ENCODE measurements around the gene KLHL11.

Gene KLHL11

DNA sequence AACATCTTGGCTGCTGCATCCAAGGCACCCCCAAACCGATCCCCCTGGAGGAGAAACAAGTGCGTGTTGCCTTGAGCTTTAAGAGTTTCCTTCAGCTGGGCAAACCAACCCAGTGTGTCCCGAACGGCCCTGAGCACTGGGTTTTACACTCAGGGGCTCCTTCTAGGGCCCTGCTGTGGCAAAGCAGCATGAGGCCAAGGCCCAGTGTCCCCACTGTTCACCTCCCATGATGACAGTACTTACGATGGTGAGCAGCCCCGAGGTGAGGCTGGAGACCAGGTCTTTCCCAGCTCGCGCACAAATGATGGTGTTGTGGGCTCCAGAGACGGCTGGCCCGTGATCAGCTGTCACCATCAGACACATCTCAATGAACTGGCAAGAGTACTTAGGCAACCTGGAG is 6.6 kb upstream of the KLHL11 start:
- no peaks in the 10 kb centered on the region for H4K20me1 ChIP-seq (ENCODE audit: insufficient read depth, low read length)

DNA sequence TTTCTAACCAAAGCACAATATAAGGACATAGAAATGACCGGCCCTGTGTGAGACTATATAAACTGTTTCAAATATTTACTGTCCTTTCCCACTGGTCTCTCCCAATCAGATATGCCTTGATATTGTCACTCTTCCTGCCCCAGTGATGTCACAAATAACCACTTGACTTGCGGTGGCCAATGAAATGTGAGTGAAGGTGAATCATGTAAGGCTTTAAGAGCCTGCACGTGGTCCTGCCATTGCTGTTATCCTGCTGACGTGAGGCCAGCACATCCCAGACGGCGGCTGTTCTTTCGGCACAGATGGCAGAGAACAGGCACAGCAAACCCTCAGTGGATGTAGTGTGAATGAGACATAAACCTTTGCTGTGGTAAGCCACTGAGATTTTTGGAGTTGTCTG is 5.4 kb upstream of the KLHL11 start:
- Histone ChIP-seq H3K27ac (ENCODE audit: low read depth, low read length, poor library complexity, severe bottlenecking) (no peak overlapping the region), H4K20me1 (ENCODE audit: insufficient read depth, low read length) (no peaks in the 10 kb centered on the region), H3K9me3 (ENCODE audit: low read length) (no peaks in the 10 kb centered on the region), H3F3A (ENCODE audit: insufficient read depth, low read length) (no peaks in the 10 kb centered on the region; the same call in 1 of the 2 replicates), H3K36me3 (ENCODE audit: insufficient read depth, low read length) (peaks cover 81% of the 10 kb centered on the region), H3K9me2 (ENCODE audit: low read depth, low read length) (no peaks in the 10 kb centered on the region), H3K4me3 (ENCODE audit: low read depth, low read length, poor library complexity, severe bottlenecking) (no peak overlapping the region), H3K27me3 (ENCODE audit: insufficient read depth, low read length) (no peaks in the 10 kb centered on the region), H2AFZ (ENCODE audit: low read length) (no peak overlapping the region), H3K4me2 (ENCODE audit: low read length) (no peak overlapping the region), H3K4me1 (ENCODE audit: insufficient read depth, low read length, severe bottlenecking) (peaks cover under 1% of the 10 kb centered on the region), H3K9ac (ENCODE audit: low read length) (no peak overlapping the region), H3K79me2 (ENCODE audit: insufficient read depth, low read length) (no peaks in the 10 kb centered on the region)
- TF ChIP-seq, protein P1, sequence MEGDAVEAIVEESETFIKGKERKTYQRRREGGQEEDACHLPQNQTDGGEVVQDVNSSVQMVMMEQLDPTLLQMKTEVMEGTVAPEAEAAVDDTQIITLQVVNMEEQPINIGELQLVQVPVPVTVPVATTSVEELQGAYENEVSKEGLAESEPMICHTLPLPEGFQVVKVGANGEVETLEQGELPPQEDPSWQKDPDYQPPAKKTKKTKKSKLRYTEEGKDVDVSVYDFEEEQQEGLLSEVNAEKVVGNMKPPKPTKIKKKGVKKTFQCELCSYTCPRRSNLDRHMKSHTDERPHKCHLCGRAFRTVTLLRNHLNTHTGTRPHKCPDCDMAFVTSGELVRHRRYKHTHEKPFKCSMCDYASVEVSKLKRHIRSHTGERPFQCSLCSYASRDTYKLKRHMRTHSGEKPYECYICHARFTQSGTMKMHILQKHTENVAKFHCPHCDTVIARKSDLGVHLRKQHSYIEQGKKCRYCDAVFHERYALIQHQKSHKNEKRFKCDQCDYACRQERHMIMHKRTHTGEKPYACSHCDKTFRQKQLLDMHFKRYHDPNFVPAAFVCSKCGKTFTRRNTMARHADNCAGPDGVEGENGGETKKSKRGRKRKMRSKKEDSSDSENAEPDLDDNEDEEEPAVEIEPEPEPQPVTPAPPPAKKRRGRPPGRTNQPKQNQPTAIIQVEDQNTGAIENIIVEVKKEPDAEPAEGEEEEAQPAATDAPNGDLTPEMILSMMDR (IDR thresholded peaks at IDR 0.05; ENCODE audit: low read length): no peak
- no peak for TF ChIP-seq EZH2 (IDR thresholded peaks at IDR 0.05; ENCODE audit: borderline replicate concordance, low read length)

More for the DNA sequence above, 6.6 kb upstream of the KLHL11 start:
- no peak for TF ChIP-seq EZH2 (IDR thresholded peaks at IDR 0.05; ENCODE audit: borderline replicate concordance, low read length)
- TF ChIP-seq, protein P1 (IDR thresholded peaks at IDR 0.05; ENCODE audit: low read length): no peak
- Histone ChIP-seq H3K4me3 (ENCODE audit: low read depth, low read length, poor library complexity, severe bottlenecking) (no peak overlapping the region), H2AFZ (ENCODE audit: low read length) (no peak overlapping the region), H3F3A (ENCODE audit: insufficient read depth, low read length) (no peaks in the 10 kb centered on the region; the same call in 1 of the 2 replicates), H3K9me3 (ENCODE audit: low read length) (no peaks in the 10 kb centered on the region), H3K9me2 (ENCODE audit: low read depth, low read length) (no peaks in the 10 kb centered on the region), H3K79me2 (ENCODE audit: insufficient read depth, low read length) (no peaks in the 10 kb centered on the region), H3K4me1 (ENCODE audit: insufficient read depth, low read length, severe bottlenecking) (no peaks in the 10 kb centered on the region), H3K36me3 (ENCODE audit: insufficient read depth, low read length) (peaks cover 80% of the 10 kb centered on the region), H3K4me2 (ENCODE audit: low read length) (no peak overlapping the region), H3K27me3 (ENCODE audit: insufficient read depth, low read length) (no peaks in the 10 kb centered on the region), H3K27ac (ENCODE audit: low read depth, low read length, poor library complexity, severe bottlenecking) (no peak overlapping the region), H3K9ac (ENCODE audit: low read length) (no peak overlapping the region)

DNA sequence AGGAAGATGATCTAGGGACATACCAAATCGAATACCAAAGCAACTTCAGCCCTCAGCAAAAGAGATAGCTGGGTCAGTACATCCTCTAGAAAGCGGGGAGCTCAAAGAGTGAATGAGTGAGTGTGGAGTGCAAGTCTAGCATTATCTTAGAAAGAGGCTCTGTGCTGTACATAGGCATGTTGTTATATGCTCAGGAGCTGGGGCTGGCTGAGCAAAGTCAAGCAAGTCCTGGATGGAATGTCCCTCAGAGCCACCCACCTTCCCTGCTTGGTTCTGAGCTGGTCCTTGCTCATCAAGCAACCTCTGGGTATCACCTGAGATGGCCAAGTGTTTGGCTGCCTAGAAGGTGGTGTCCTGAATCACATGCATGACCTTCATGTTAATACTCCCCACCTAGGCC is 4.9 kb upstream of the KLHL11 start:
- Histone ChIP-seq H4K20me1 (ENCODE audit: insufficient read depth, low read length) (no peaks in the 10 kb centered on the region), H3K4me2 (ENCODE audit: low read length) (no peak overlapping the region), H3K27me3 (ENCODE audit: insufficient read depth, low read length) (no peaks in the 10 kb centered on the region), H3K9me3 (ENCODE audit: low read length) (no peaks in the 10 kb centered on the region), H3K27ac (ENCODE audit: low read depth, low read length, poor library complexity, severe bottlenecking) (no peak overlapping the region), H3K4me1 (ENCODE audit: insufficient read depth, low read length, severe bottlenecking) (peaks cover 3% of the 10 kb centered on the region), H2AFZ (ENCODE audit: low read length) (no peak overlapping the region), H3K4me3 (ENCODE audit: low read depth, low read length, poor library complexity, severe bottlenecking) (no peak overlapping the region), H3K36me3 (ENCODE audit: insufficient read depth, low read length) (peaks cover 80% of the 10 kb centered on the region), H3K79me2 (ENCODE audit: insufficient read depth, low read length) (no peaks in the 10 kb centered on the region), H3K9me2 (ENCODE audit: low read depth, low read length) (no peaks in the 10 kb centered on the region), H3F3A (ENCODE audit: insufficient read depth, low read length) (no peaks in the 10 kb centered on the region; the same call in 1 of the 2 replicates), H3K9ac (ENCODE audit: low read length) (no peak overlapping the region)
- TF ChIP-seq EZH2 (IDR thresholded peaks at IDR 0.05; ENCODE audit: borderline replicate concordance, low read length): no peak
- TF ChIP-seq, protein P1 (IDR thresholded peaks at IDR 0.05; ENCODE audit: low read length): no peak

All from OCI-LY1 (cell line).